Panc1 (cell line): ENCODE data around the gene TEX26. TPM values are rescaled to one million over a fixed set of nuclear protein-coding genes. Genes with fewer than 3 reads are reported as not detected.

ENCODE experiments used
- ATAC-seq: fragments of 200-7000 bp; cut with Tn5 transposase; 2 replicates; pipeline ENCODE4 v1.9.1; 2020; ENCODE audit warnings: mild to moderate bottlenecking, moderate library complexity
- BruUV-seq: library from RNA; stranded (reverse); fragments of 400-500 nt; replicated peaks from 2 replicates; lab custom pipeline; 2021; lab: Mats Ljungman, UMichigan
- CTCF ChIA-PET: fragments of 300-600 bp; sonication (Branson Sonifier 250); formaldehyde crosslinking; loops from one replicate; lab custom pipeline; 2022; ENCODE audit warnings: antibody characterized with exemption; lab: Charles Lee
- POLR2A ChIA-PET: fragments of 300-600 bp; sonication (Branson Sonifier 250); formaldehyde crosslinking; loops from one replicate; lab custom pipeline; 2022; ENCODE audit warnings: antibody characterized with exemption; lab: Charles Lee
- DNase-seq: peaks from one replicate; pipeline ENCODE4 v3.0.0-alpha.2; 2010; ENCODE audit warnings: low read depth, low spot score
- H3K27ac ChIP-seq: 2 replicates; pipeline ENCODE4 v1.5.1; 2011; ENCODE audit warnings: mild to moderate bottlenecking, low read length, inconsistent platforms
- H3K27me3 ChIP-seq: fragments of 200-500 bp; sonication (Bioruptor generic); 2 replicates; pipeline ENCODE4 v1.6.0; 2014; ENCODE audit warnings: low read length, inconsistent platforms; ENCODE audit not compliant: control insufficient read depth, insufficient read depth
- H3K36me3 ChIP-seq: fragments of 200-500 bp; sonication (Bioruptor generic); 2 replicates; pipeline ENCODE4 v1.5.1; 2014; ENCODE audit warnings: inconsistent platforms, mild to moderate bottlenecking, low read length, moderate library complexity; ENCODE audit not compliant: control insufficient read depth, insufficient read depth
- H3K4me1 ChIP-seq: 2 replicates; pipeline ENCODE4 v1.5.1; 2011; ENCODE audit warnings: inconsistent platforms, mild to moderate bottlenecking, low read length, moderate library complexity; ENCODE audit not compliant: control insufficient read depth, insufficient read depth
- H3K4me3 ChIP-seq, 2 experiments: 2 replicates each; pipeline ENCODE4 v1.5.1; 2011 to 2012; ENCODE audit warnings: low read depth in 2 of 2, low read length in 2 of 2, mild to moderate bottlenecking in 2 of 2, inconsistent platforms in 1 of 2, moderate library complexity in 1 of 2
- H3K9me3 ChIP-seq: fragments of 200-500 bp; sonication (Bioruptor generic); 2 replicates; pipeline ENCODE4 v1.5.1; 2014; ENCODE audit warnings: low read depth, mild to moderate bottlenecking, inconsistent platforms, low read length, moderate library complexity; ENCODE audit not compliant: control insufficient read depth, insufficient read depth
- POLR2AphosphoS5 ChIP-seq: IDR thresholded peaks from 2 replicates; pipeline ENCODE4 v1.6.1; 2012; ENCODE audit warnings: mild to moderate bottlenecking, low read depth, low read length, moderate library complexity
- SIN3A ChIP-seq: IDR thresholded peaks from 2 replicates; pipeline ENCODE4 v1.6.1; 2012; ENCODE audit warnings: low read depth, mild to moderate bottlenecking, low read length, moderate library complexity, borderline replicate concordance; ENCODE audit not compliant: insufficient read depth
- TCF7L2 ChIP-seq: IDR thresholded peaks from 2 replicates; pipeline ENCODE4 v1.6.1; 2011; ENCODE audit warnings: mild to moderate bottlenecking, low read depth, low read length, inconsistent platforms
- in situ Hi-C: cut with HindIII; loops from 2 replicates; pipeline ENCODE4 v1.10.0; 2016; ENCODE audit warnings: low sequenced_read_pairs, low pct_unique_long_range_greater_than_20kb
- intact Hi-C: fragments of 100-400 bp; cut with micrococcal nuclease; formaldehyde crosslinking; loops from one replicate; pipeline ENCODE4 v1.10.0; 2022; ENCODE audit not compliant: unreplicated experiment
- total RNA-seq: library from RNA; stranded (reverse); gene quantifications from one replicate; pipeline ENCODE4 v1.2.1, GENCODE V29; 2021; ENCODE audit not compliant: unreplicated experiment
- TF ChIP-seq, protein P1 (sequence below), 2 experiments: IDR thresholded peaks; 2 replicates each; pipeline ENCODE4 v1.6.1; 2011 to 2012; ENCODE audit warnings: low read depth in 2 of 2, control low read depth in 1 of 2, low read length in 1 of 2, mild to moderate bottlenecking in 1 of 2, moderate library complexity in 1 of 2; ENCODE audit not compliant: insufficient read depth in 1 of 2
- TF ChIP-seq, protein P2 (sequence below): fragments of 450-650 bp; IDR thresholded peaks from 2 replicates; pipeline ENCODE4 v1.5.1; 2017; ENCODE audit warnings: mild to moderate bottlenecking

TEX26 gene
- total RNA-seq, 1 experiment from 2014 or later: not detected

DNA sequence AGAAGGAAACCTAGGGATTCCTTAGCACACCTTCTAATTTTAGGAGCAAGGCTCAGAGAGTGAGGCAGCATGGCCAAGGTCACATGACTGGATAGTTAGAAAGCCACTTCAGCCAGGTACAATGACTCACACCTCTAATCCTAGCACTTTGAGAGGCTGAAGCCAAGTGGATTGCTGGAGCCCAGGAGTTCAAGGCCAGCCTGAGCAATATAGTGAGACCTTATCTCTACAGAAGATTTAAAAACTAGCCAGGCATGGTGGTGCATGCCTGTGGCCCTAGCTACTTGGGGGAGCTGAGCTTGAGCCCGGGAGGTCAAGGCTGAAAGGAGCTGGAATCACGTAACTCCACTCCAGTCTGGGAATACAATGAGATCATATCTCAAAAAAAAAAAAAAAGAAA lies 69.2 kb downstream of the TEX26 start:
- ChIA-PET POLR2A (no interaction called here), CTCF (no interaction called here)
- Histone ChIP-seq H3K9me3 (no peaks in the 10 kb centered on the region), H3K36me3 (no peaks in the 10 kb centered on the region), H3K27ac (no peak overlapping the region), H3K27me3 (no peaks in the 10 kb centered on the region), H3K4me1 (no peaks in the 10 kb centered on the region), H3K4me3 (no peak overlapping the region)
- in situ Hi-C loops: no loop called here
- ATAC-seq (no peak), DNase-seq (no peak)
- BruUV-seq: no TSS peak
- intact Hi-C loops: no loop called here
- no peak for TF ChIP-seq TCF7L2
- TF ChIP-seq, protein P1, sequence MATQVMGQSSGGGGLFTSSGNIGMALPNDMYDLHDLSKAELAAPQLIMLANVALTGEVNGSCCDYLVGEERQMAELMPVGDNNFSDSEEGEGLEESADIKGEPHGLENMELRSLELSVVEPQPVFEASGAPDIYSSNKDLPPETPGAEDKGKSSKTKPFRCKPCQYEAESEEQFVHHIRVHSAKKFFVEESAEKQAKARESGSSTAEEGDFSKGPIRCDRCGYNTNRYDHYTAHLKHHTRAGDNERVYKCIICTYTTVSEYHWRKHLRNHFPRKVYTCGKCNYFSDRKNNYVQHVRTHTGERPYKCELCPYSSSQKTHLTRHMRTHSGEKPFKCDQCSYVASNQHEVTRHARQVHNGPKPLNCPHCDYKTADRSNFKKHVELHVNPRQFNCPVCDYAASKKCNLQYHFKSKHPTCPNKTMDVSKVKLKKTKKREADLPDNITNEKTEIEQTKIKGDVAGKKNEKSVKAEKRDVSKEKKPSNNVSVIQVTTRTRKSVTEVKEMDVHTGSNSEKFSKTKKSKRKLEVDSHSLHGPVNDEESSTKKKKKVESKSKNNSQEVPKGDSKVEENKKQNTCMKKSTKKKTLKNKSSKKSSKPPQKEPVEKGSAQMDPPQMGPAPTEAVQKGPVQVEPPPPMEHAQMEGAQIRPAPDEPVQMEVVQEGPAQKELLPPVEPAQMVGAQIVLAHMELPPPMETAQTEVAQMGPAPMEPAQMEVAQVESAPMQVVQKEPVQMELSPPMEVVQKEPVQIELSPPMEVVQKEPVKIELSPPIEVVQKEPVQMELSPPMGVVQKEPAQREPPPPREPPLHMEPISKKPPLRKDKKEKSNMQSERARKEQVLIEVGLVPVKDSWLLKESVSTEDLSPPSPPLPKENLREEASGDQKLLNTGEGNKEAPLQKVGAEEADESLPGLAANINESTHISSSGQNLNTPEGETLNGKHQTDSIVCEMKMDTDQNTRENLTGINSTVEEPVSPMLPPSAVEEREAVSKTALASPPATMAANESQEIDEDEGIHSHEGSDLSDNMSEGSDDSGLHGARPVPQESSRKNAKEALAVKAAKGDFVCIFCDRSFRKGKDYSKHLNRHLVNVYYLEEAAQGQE (IDR thresholded peaks at IDR 0.05; ENCODE audit: insufficient read depth in 1 of 2, low read depth in 2 of 2, low read length in 1 of 2): no peak
- TF ChIP-seq POLR2AphosphoS5: no peak
- TF ChIP-seq, protein P2, sequence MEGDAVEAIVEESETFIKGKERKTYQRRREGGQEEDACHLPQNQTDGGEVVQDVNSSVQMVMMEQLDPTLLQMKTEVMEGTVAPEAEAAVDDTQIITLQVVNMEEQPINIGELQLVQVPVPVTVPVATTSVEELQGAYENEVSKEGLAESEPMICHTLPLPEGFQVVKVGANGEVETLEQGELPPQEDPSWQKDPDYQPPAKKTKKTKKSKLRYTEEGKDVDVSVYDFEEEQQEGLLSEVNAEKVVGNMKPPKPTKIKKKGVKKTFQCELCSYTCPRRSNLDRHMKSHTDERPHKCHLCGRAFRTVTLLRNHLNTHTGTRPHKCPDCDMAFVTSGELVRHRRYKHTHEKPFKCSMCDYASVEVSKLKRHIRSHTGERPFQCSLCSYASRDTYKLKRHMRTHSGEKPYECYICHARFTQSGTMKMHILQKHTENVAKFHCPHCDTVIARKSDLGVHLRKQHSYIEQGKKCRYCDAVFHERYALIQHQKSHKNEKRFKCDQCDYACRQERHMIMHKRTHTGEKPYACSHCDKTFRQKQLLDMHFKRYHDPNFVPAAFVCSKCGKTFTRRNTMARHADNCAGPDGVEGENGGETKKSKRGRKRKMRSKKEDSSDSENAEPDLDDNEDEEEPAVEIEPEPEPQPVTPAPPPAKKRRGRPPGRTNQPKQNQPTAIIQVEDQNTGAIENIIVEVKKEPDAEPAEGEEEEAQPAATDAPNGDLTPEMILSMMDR: no peak
- TF ChIP-seq SIN3A: no peak

DNA sequence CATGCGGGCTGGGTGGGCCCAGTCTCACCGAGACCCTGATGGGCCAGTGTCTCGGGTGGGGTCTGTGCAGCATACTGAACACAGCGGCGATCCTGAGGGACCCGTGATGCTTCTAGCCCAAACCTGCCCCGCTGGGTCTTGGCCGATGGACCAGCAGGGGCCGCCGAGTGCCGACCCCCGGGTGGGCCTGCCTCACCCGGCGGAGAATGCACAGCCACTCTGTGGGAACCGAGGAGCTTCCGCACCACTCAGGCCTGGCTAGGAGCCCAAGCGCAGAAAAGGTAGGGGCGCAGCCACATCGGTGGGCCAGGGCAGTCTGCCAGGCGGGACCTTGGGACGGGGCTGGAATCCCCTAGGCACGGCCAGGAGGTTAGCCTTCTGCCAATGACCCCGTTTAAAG lies 72.6 kb downstream of the TEX26 start:
- Histone ChIP-seq H3K36me3 (no peaks in the 10 kb centered on the region), H3K4me3 (no peak overlapping the region), H3K27ac (no peak overlapping the region), H3K9me3 (no peaks in the 10 kb centered on the region), H3K4me1 (no peaks in the 10 kb centered on the region), H3K27me3 (no peaks in the 10 kb centered on the region)
- intact Hi-C loops (no loop called here), in situ Hi-C loops (no loop called here)
- no TSS peak for BruUV-seq
- DNase-seq (no peak), ATAC-seq (no peak)
- CTCF ChIA-PET: no interaction called here
- POLR2A ChIA-PET: no interaction called here
- TF ChIP-seq, protein P2: no peak
- TF ChIP-seq SIN3A: no peak
- no peak for TF ChIP-seq TCF7L2
- no peak for TF ChIP-seq POLR2AphosphoS5
- TF ChIP-seq, protein P1 (IDR thresholded peaks at IDR 0.05; ENCODE audit: insufficient read depth in 1 of 2, low read depth in 2 of 2, low read length in 1 of 2): no peak
